ENCODE data around the gene MNT. TPM values are rescaled to one million over a fixed set of nuclear protein-coding genes. Genes with fewer than 3 reads are reported as not detected.

The MNT gene
- total and polyA plus RNA-seq, 9 of the 15 experiments (the other 6 are each of a cell fraction or from before 2014, with no cell fraction given) = 0.18 to 23.8 (median 5.3) TPM

DNA sequence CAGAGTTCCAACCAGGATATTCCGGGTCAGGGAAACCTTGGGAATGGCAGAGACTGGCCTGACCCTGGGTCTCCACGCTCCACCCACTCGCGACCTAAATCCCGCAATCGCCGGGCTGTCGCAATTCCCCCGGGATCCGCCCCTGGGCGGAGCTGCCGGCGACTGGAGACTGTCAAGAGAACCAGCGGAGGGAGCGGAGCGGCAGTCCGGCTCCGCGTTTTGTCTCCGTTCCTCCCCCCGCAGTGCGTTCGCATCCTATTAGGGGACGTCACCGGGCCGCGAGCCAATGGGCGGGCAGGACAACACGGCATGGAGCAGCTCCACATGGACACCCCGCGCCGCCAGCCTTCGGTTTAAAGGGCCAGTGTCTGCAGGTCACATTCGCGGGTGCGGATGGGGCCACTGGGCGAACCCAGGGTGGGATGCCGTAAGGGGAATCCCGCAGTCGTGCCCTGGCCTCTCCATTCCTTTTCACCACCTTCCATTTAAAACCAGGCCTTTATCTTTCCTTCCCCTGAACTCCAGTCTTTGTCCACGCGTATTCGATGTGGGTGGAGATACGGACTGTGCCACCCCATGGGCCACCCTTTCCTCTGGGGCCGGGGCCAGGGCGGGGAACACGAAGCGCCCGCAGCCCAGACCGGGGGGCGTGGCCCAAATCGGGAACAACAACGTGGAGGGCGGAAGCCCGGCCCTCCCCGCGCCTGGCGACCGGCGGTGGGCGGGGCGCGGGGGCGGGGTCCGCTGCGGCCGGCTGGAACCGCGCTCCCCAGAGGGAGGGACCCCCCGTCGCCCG, 764 bp upstream of the MNT start:
- DNase-seq (ENCODE audit: extremely low read depth in 1 of 4, low spot score in 3 of 4) (peak; percentile 81 to 98 (median 86)), FAIRE-seq (peak; percentile 94), ATAC-seq (peak; percentile 67)
- Histone ChIP-seq H3K27me3 (ENCODE audit: control insufficient read depth in 2 of 2, insufficient read depth in 2 of 2, low read length in 2 of 2) (no peaks in the 10 kb centered on the region), H3K4me1 (replicated peaks in 1 of 2; ENCODE audit: control insufficient read depth in 2 of 2, insufficient read depth in 2 of 2, low read length in 2 of 2) (peaks cover 22 to 53% of the 10 kb centered on the region in 2 experiments), H3K79me2 (ENCODE audit: control insufficient read depth, insufficient read depth, low read length) (peaks cover 33% of the 10 kb centered on the region), H3K9ac (ENCODE audit: insufficient read depth in 1 of 2, low read depth in 2 of 2, low read length in 2 of 2) (peak overlapping the region; percentile 93), H3K4me3 (peak overlapping the region; percentile 91), H3K9me3 (replicated peaks; ENCODE audit: control insufficient read depth, insufficient read depth, low read depth, low read length) (no peaks in the 10 kb centered on the region), H3K27ac (ENCODE audit: extremely low read depth, low read depth, low read length) (peak overlapping the region; percentile 100), H3K4me2 (ENCODE audit: insufficient read depth, low read length) (peak overlapping the region; percentile 95), H2AFZ (ENCODE audit: low read depth, low read length) (peak overlapping the region; percentile 90), H3K9me1 (ENCODE audit: control insufficient read depth, insufficient read depth, low read length) (peaks cover 3% of the 10 kb centered on the region), H3K36me3 (ENCODE audit: control insufficient read depth, insufficient read depth, low read length) (no peaks in the 10 kb centered on the region), H4K20me1 (replicated peaks; ENCODE audit: control insufficient read depth, insufficient read depth, low read length) (no peaks in the 10 kb centered on the region)
- BruUV-seq (replicated peaks) = no TSS peak
- intact Hi-C loops (cut with micrococcal nuclease) (loop anchor here (1.0 kb wide), 1 partner anchor 9 kb away; no protein-coding TSS in a partner anchor), in situ Hi-C loops (cut with MboI) (no loop called here)
- under 1% methylated on average over 30 of the region's 72 CpGs for WGBS (ENCODE audit: insufficient coverage, low coverage, missing lambda C conversion rate)
- ChIA-PET CTCF (ENCODE audit: low intra/inter-chr PET ratio) (no interaction called here), POLR2A (interaction anchor here (0.6 to 1.4 kb wide), 5 partner anchors 8 to 361 kb away, joined by 3 to 7 read pairs (median 3); no protein-coding TSS in a partner anchor)
- TF ChIP-seq ZBTB40 (IDR thresholded peaks at IDR 0.05) (0 out of 2 replicates have a peak, but pooled peaks have one; percentile 12), ZBTB40 (CRISPR knock-in tag; IDR thresholded peaks at IDR 0.05) (no peak), MCM3 (IDR thresholded peaks at IDR 0.05) (no peak), LCOR (CRISPR knock-in tag; IDR thresholded peaks at IDR 0.05) (peak; percentile 72), L3MBTL2 (IDR thresholded peaks at IDR 0.05) (no peak), CEBPG (CRISPR knock-in tag; IDR thresholded peaks at IDR 0.05) (peak; percentile 82), CEBPG (tag; conservative IDR thresholded peaks at IDR 0.05 in 1 of 2, IDR thresholded peaks at IDR 0.05 in 1 of 2) (peak; percentile 79 to 89), FUS (optimal IDR thresholded peaks at IDR 0.05; ENCODE audit: low read depth, low read length) (no peak), CTBP1 (IDR thresholded peaks at IDR 0.05; ENCODE audit: borderline replicate concordance) (peak; percentile 67; the same call in 1 of the 2 replicates), POLR2A (conservative IDR thresholded peaks at IDR 0.05) (peak; percentile 61)

All from K562 (cell line).